GM21515 (cell line): ENCODE data around the gene INPP5A.

Source experiments
- ATAC-seq: cut with Tn5 transposase; IDR thresholded peaks from one replicate; pipeline ENCODE4 v1.9.1; 2021; ENCODE audit not compliant: unreplicated experiment

The INPP5A gene

GRCh38 chr10:132641966-132642731, 104.6 kb downstream of the INPP5A start:
- no peak for ATAC-seq

GRCh38 chr10:132642732-132643008, 105.1 kb downstream of the INPP5A start:
- no peak for ATAC-seq

- ATAC-seq: no peak
Observed at GRCh38 chr10:132643709-132644526, 106.3 kb downstream of the INPP5A start.

- no peak for ATAC-seq
Observed at GRCh38 chr10:132644527-132645246, 107.1 kb downstream of the INPP5A start.

GRCh38 chr10:132645247-132645530, 107.6 kb downstream of the INPP5A start:
- no peak for ATAC-seq

- no peak for ATAC-seq
Observed at GRCh38 chr10:132645630-132646442, 108.2 kb downstream of the INPP5A start.

- no peak for ATAC-seq
Observed at GRCh38 chr10:132646443-132647097, 109.0 kb downstream of the INPP5A start.

GRCh38 chr10:132647424-132647823, 109.8 kb downstream of the INPP5A start:
- ATAC-seq: no peak

- no peak for ATAC-seq
Observed at GRCh38 chr10:132648072-132648850, 110.7 kb downstream of the INPP5A start.

GRCh38 chr10:132648851-132649528, 111.4 kb downstream of the INPP5A start:
- no peak for ATAC-seq

- no peak for ATAC-seq
Observed at GRCh38 chr10:132649651-132650360, 112.2 kb downstream of the INPP5A start.

GRCh38 chr10:132650611-132651250, 113.1 kb downstream of the INPP5A start:
- no peak for ATAC-seq

- ATAC-seq: no peak
Observed at GRCh38 chr10:132651511-132652029, 114.0 kb downstream of the INPP5A start.

GRCh38 chr10:132652446-132652845, 114.9 kb downstream of the INPP5A start:
- ATAC-seq: no peak

- no peak for ATAC-seq
Observed at GRCh38 chr10:132652936-132653590, 115.5 kb downstream of the INPP5A start.

GRCh38 chr10:132653721-132654120, 116.1 kb downstream of the INPP5A start:
- ATAC-seq: no peak

GRCh38 chr10:132654121-132654571, 116.6 kb downstream of the INPP5A start:
- no peak for ATAC-seq
